Testis (tissue), 3 donors: ENCODE data around the gene RBP7. TPM values are rescaled to one million over a fixed set of nuclear protein-coding genes. Genes with fewer than 3 reads are reported as not detected.

Experiments used
- DNase-seq: peaks from one replicate; pipeline ENCODE4 v3.0.0-alpha.2; 2019
- H3K27ac ChIP-seq, 2 donors: fragments of 200-600 bp; sonication (generic); one replicate each; pipeline ENCODE4 v1.5.1; 2019
- H3K27me3 ChIP-seq: fragments of 200-600 bp; sonication (generic); one replicate; pipeline ENCODE4 v1.5.1; 2019
- H3K36me3 ChIP-seq: fragments of 200-600 bp; sonication (generic); one replicate; pipeline ENCODE4 v1.5.1; 2017; ENCODE audit warnings: low read depth; ENCODE audit errors: missing control alignments
- H3K4me1 ChIP-seq: fragments of 200-600 bp; sonication (generic); one replicate; pipeline ENCODE4 v1.5.1; 2019
- H3K4me3 ChIP-seq, 2 donors: fragments of 200-600 bp; sonication (generic); one replicate each; pipeline ENCODE4 v1.5.1; 2017 to 2019
- H3K9me3 ChIP-seq: fragments of 200-600 bp; sonication (generic); one replicate; pipeline ENCODE4 v1.5.1; 2017
- POLR2A ChIP-seq: fragments of 450-650 bp; IDR thresholded peaks from one replicate; pipeline ENCODE4 v1.6.1; 2017; ENCODE audit warnings: antibody characterized with exemption, mild to moderate bottlenecking, moderate library complexity
- WGBS, 2 donors: methylation state at CpG; one replicate each; pipeline ENCODE4 v1.1.5; 2018; 5-methylcytosine and 5-hydroxymethylcytosine counted together
- intact Hi-C: fragments of 100-400 bp; cut with DNase I; formaldehyde crosslinking; loops from one replicate; pipeline ENCODE4 v1.15.1; 2023; ENCODE audit warnings: low total_unique reads
- polyA plus RNA-seq: library from polyadenylated mRNA; stranded (reverse); fragments of 350-450 nt; fragmentation: Illumina TruSeq; extraction: RNeasy Lipid Tissue Mini Kit (QIAGEN cat#74804); gene quantifications from one replicate; pipeline ENCODE4 v1.2.3, GENCODE V29; 2014; ENCODE audit warnings: low read depth, low replicate concordance; ENCODE audit not compliant: insufficient read depth
- total RNA-seq, 2 donors: library from RNA; depleted of rRNA; stranded (reverse); fragments of >200 nt; gene quantifications; one replicate each; pipeline ENCODE4 v1.2.3, GENCODE V29; 2016
- TF ChIP-seq, protein P1 (sequence below), 3 experiments: fragments of 450-650 bp in 2 of 3; fragments of 200-600 bp in 1 of 3; sonication (generic) in 1 of 3; IDR thresholded peaks; one replicate each; pipeline ENCODE4 v1.5.1; 2016 to 2019; ENCODE audit warnings: antibody characterized with exemption in 3 of 3, mild to moderate bottlenecking in 2 of 3, moderate library complexity in 1 of 3

RBP7 gene
- total and polyA plus RNA-seq, 3 donors from 2014 or later: 6.5 to 35.3 (median 7.7) TPM

DNA sequence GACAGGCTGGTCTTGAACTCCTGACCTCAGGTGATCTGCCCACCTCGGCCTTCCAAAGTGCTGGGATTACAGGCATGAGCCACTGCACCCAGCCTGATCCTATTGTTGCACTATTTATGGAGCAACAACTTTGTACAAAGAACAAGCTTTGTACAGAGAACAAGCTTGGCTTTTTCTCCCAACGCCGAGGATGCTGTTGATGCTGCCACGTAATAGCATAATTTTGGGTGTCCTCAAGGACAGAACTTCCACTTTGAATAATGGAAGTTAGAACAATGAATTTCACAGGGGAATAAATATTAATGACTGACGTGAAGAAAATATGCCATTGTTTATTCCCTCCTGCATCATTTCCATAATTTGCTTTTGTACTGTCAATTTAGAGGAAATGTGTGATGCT lies 12.8 kb upstream of the RBP7 start:
- intact Hi-C loops: no loop called here
- Histone ChIP-seq H3K4me3 (no peak overlapping the region), H3K27ac (no peak overlapping the region), H3K36me3 (no peaks in the 10 kb centered on the region), H3K9me3 (no peaks in the 10 kb centered on the region), H3K4me1 (no peaks in the 10 kb centered on the region), H3K27me3 (no peaks in the 10 kb centered on the region)
- DNase-seq: no peak
- 85 to 94% methylated on average over 5 of the region's 5 CpGs for WGBS, 2 donors
- TF ChIP-seq POLR2A: no peak
- TF ChIP-seq, protein P1, sequence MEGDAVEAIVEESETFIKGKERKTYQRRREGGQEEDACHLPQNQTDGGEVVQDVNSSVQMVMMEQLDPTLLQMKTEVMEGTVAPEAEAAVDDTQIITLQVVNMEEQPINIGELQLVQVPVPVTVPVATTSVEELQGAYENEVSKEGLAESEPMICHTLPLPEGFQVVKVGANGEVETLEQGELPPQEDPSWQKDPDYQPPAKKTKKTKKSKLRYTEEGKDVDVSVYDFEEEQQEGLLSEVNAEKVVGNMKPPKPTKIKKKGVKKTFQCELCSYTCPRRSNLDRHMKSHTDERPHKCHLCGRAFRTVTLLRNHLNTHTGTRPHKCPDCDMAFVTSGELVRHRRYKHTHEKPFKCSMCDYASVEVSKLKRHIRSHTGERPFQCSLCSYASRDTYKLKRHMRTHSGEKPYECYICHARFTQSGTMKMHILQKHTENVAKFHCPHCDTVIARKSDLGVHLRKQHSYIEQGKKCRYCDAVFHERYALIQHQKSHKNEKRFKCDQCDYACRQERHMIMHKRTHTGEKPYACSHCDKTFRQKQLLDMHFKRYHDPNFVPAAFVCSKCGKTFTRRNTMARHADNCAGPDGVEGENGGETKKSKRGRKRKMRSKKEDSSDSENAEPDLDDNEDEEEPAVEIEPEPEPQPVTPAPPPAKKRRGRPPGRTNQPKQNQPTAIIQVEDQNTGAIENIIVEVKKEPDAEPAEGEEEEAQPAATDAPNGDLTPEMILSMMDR (IDR thresholded peaks at IDR 0.05): no peak

DNA sequence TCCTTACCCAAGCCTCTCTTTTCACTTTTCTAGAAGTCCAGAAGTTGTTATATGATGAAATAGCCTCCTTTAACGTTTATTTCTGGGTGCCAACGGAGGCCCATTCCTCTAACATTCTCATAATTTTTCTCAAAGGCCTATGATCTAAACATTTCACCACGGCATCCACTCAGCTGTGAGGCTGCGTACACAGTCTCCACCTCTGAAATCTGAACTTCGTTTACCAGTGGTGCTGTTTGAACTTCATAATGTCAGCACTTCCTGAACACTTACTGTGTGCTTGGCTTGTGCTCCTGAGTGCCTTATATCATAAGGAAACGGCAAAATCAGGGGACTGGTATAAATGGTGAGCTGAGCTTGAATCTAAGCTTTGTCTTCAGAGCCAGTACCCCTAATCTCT lies 12.0 kb upstream of the RBP7 start:
- no peak overlapping the region for H3K27ac ChIP-seq
- DNase-seq: no peak
- no peaks in the 10 kb centered on the region for H3K9me3 ChIP-seq
- no peaks in the 10 kb centered on the region for H3K36me3 ChIP-seq
- no peaks in the 10 kb centered on the region for H3K4me1 ChIP-seq
- no peak overlapping the region for H3K4me3 ChIP-seq
- WGBS, 2 donors: 62 to 63% methylated on average over 6 of the region's 6 CpGs
- intact Hi-C loops: no loop called here
- TF ChIP-seq, protein P1 (IDR thresholded peaks at IDR 0.05): no peak
- no peak for TF ChIP-seq POLR2A
- H3K27me3 ChIP-seq: no peaks in the 10 kb centered on the region

DNA sequence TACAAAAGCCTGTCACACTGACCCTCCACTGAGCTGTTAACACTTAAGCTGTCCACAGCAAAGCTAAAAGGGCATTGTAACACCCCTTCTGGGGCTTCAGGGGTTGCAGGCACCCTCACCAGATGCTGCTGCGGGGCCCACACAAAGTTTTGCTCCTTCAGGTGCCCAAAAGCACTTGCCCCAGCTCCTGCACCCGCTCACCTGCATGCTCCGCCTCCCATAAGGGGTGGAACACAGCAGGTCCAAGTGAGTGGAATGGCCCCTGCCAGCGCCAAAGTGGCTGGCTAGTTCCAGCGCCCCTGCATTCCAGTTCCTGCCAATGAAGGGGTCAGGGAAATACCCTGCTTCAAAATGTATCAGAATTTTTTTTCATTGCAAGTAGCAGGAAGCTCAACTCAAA lies 7.3 kb upstream of the RBP7 start:
- H3K4me3 ChIP-seq: no peak overlapping the region
- H3K4me1 ChIP-seq: no peaks in the 10 kb centered on the region
- intact Hi-C loops: no loop called here
- no peaks in the 10 kb centered on the region for H3K36me3 ChIP-seq
- H3K9me3 ChIP-seq: no peaks in the 10 kb centered on the region
- no peak for DNase-seq
- TF ChIP-seq POLR2A: no peak
- TF ChIP-seq, protein P1 (IDR thresholded peaks at IDR 0.05): no peak
- H3K27ac ChIP-seq: no peak overlapping the region
- H3K27me3 ChIP-seq: no peaks in the 10 kb centered on the region
- 84 to 93% methylated on average over 5 of the region's 5 CpGs for WGBS, 2 donors

DNA sequence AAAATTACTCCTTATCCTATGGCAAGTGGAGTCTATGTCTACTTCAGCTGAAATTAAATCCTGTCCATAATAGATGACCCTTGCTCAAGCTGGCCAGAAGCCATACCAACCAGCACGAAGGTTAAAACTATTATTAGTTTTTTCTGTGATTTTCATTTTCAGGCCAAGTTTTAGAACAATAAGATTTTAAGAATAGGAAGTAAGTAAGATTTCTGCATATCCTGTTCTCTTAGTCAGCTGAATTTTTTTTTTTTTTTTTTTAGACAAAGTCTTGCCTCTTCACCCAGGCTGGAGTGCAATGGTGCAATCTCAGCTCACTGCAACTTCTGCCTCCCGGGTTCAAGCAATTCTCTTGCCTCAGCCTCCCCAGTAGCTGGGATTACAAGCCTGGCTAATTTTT lies 6.1 kb upstream of the RBP7 start:
- TF ChIP-seq, protein P1 (IDR thresholded peaks at IDR 0.05): no peak
- TF ChIP-seq POLR2A: no peak
- Histone ChIP-seq H3K4me3 (no peak overlapping the region), H3K4me1 (no peaks in the 10 kb centered on the region), H3K27me3 (no peaks in the 10 kb centered on the region), H3K27ac (no peak overlapping the region), H3K9me3 (no peaks in the 10 kb centered on the region), H3K36me3 (no peaks in the 10 kb centered on the region)
- no peak for DNase-seq
- intact Hi-C loops: no loop called here
- WGBS, 2 donors: 40 to 51% methylated on average over 2 of the region's 2 CpGs

DNA sequence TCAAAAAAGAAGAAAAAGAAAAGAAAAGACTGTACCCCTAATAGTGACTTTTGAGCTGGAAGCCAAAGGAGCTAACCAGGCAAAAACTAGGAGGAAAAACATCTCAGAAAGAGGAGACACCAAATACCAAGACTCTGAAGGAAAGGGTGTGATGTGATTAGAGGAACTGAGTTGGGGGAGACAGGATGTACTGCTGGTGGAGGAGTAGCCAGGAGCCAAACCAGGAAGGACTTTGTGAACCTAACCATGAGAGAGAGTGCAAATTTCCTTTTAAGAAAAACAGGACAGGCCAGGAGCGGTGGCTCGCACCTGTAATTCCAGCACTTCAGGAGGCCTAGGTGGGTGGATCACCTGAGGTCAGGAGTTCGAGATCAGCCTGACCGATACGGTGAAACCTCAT lies 4.1 kb upstream of the RBP7 start:
- intact Hi-C loops: no loop called here
- TF ChIP-seq POLR2A: no peak
- TF ChIP-seq, protein P1 (IDR thresholded peaks at IDR 0.05): no peak
- no peak for DNase-seq
- WGBS, 2 donors: 86 to 92% methylated on average over 5 of the region's 5 CpGs
- no peaks in the 10 kb centered on the region for H3K27me3 ChIP-seq
- no peak overlapping the region for H3K4me3 ChIP-seq
- no peak overlapping the region for H3K27ac ChIP-seq
- H3K4me1 ChIP-seq: peaks cover 6% of the 10 kb centered on the region
- H3K9me3 ChIP-seq: no peaks in the 10 kb centered on the region
- no peaks in the 10 kb centered on the region for H3K36me3 ChIP-seq
